OCI-LY3 (cell line): ENCODE results near the gene PLEKHG3.

Source experiments
- H2AFZ ChIP-seq: fragments of 200-600, 300-600 bp; shearing (Covaris generic); 2 replicates; pipeline ENCODE4 v1.6.0; 2014; ENCODE audit warnings: antibody characterized with exemption, low read depth, low read length
- H3K27ac ChIP-seq: fragments of 200-600, 300-600 bp; sonication (generic); 2 replicates; pipeline ENCODE4 v1.5.1; 2014; ENCODE audit warnings: mild to moderate bottlenecking, low read length, moderate library complexity, mixed read lengths
- H3K27me3 ChIP-seq: fragments of 200-600, 300-600 bp; sonication (generic); 2 replicates; pipeline ENCODE4 v1.6.1; 2014; ENCODE audit warnings: low read depth, low read length, mixed read lengths
- H3K36me3 ChIP-seq: fragments of 200-600, 300-600 bp; sonication (generic); replicated peaks from 2 replicates; pipeline ENCODE3; 2014; ENCODE audit warnings: low read depth, low read length, mixed read lengths
- H3K4me1 ChIP-seq: fragments of 300-600, 200-600 bp; sonication (generic); 2 replicates; pipeline ENCODE4 v1.6.1; 2014; ENCODE audit warnings: low read length, mixed read lengths
- H3K4me2 ChIP-seq: fragments of 200-600, 300-600 bp; sonication (generic); 2 replicates; pipeline ENCODE4 v1.6.1; 2014; ENCODE audit warnings: low read length, mixed read lengths
- H3K4me3 ChIP-seq: fragments of 300-600, 200-600 bp; sonication (generic); 2 replicates; pipeline ENCODE4 v1.5.1; 2014; ENCODE audit warnings: antibody characterized with exemption, mild to moderate bottlenecking, low read length, moderate library complexity
- H3K79me2 ChIP-seq: fragments of 300-600, 200-600 bp; shearing (Covaris generic); 2 replicates; pipeline ENCODE4 v1.6.1; 2014; ENCODE audit warnings: mild to moderate bottlenecking, low read length, mixed read lengths
- H3K9ac ChIP-seq: fragments of 300-600, 200-600 bp; shearing (Covaris generic); 2 replicates; pipeline ENCODE4 v1.6.0; 2014; ENCODE audit warnings: mild to moderate bottlenecking, low read length, moderate library complexity
- H3K9me3 ChIP-seq: fragments of 200-600, 300-600 bp; shearing (Covaris generic); 2 replicates; pipeline ENCODE4 v1.6.1; 2014; ENCODE audit warnings: low read length, mixed read lengths; ENCODE audit not compliant: insufficient read depth
- H4K20me1 ChIP-seq: fragments of 200-600, 300-600 bp; sonication (generic); 2 replicates; pipeline ENCODE4 v1.6.1; 2016; ENCODE audit warnings: low read length, mixed read lengths; ENCODE audit not compliant: insufficient read depth
- EZH2phosphoT487 ChIP-seq: fragments of 200-600 bp; shearing (Covaris generic); IDR thresholded peaks from 2 replicates; pipeline ENCODE4 v1.6.1; 2018; ENCODE audit warnings: antibody characterized with exemption, mixed run types, low read depth
- TF ChIP-seq, protein P1 (sequence below): fragments of 200-600, 300-600 bp; sonication (generic); IDR thresholded peaks from 2 replicates; pipeline ENCODE4 v1.5.1; 2014; ENCODE audit warnings: antibody characterized with exemption, low read length, low read depth

PLEKHG3 gene

GRCh38 chr14:64718762-64719161 is 14.5 kb downstream of the PLEKHG3 start:
- Histone ChIP-seq H3K4me1 (no peaks in the 10 kb centered on the region), H3K4me2 (no peak overlapping the region), H2AFZ (no peak overlapping the region), H3K9ac (no peak overlapping the region), H3K9me3 (peaks cover 5% of the 10 kb centered on the region; the same call in 1 of the 2 replicates), H3K36me3 (no peaks in the 10 kb centered on the region), H3K79me2 (no peaks in the 10 kb centered on the region), H3K4me3 (no peak overlapping the region), H3K27ac (no peak overlapping the region), H3K27me3 (no peaks in the 10 kb centered on the region), H4K20me1 (no peaks in the 10 kb centered on the region)
- TF ChIP-seq, protein P1, sequence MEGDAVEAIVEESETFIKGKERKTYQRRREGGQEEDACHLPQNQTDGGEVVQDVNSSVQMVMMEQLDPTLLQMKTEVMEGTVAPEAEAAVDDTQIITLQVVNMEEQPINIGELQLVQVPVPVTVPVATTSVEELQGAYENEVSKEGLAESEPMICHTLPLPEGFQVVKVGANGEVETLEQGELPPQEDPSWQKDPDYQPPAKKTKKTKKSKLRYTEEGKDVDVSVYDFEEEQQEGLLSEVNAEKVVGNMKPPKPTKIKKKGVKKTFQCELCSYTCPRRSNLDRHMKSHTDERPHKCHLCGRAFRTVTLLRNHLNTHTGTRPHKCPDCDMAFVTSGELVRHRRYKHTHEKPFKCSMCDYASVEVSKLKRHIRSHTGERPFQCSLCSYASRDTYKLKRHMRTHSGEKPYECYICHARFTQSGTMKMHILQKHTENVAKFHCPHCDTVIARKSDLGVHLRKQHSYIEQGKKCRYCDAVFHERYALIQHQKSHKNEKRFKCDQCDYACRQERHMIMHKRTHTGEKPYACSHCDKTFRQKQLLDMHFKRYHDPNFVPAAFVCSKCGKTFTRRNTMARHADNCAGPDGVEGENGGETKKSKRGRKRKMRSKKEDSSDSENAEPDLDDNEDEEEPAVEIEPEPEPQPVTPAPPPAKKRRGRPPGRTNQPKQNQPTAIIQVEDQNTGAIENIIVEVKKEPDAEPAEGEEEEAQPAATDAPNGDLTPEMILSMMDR = no peak
- TF ChIP-seq EZH2phosphoT487 = no peak

- Histone ChIP-seq H3K4me1 (no peaks in the 10 kb centered on the region), H3K9ac (no peak overlapping the region), H3K4me3 (no peak overlapping the region), H2AFZ (no peak overlapping the region), H3K79me2 (no peaks in the 10 kb centered on the region), H3K4me2 (no peak overlapping the region), H3K27ac (no peak overlapping the region), H3K27me3 (no peaks in the 10 kb centered on the region), H4K20me1 (no peaks in the 10 kb centered on the region), H3K36me3 (no peaks in the 10 kb centered on the region), H3K9me3 (0 out of 2 replicates have a peak, but pooled peaks cover under 1% of the 10 kb centered on the region)
- TF ChIP-seq, protein P1 = no peak
- TF ChIP-seq EZH2phosphoT487 = no peak
Observed at GRCh38 chr14:64719601-64720000, 15.4 kb downstream of the PLEKHG3 start.

DNA sequence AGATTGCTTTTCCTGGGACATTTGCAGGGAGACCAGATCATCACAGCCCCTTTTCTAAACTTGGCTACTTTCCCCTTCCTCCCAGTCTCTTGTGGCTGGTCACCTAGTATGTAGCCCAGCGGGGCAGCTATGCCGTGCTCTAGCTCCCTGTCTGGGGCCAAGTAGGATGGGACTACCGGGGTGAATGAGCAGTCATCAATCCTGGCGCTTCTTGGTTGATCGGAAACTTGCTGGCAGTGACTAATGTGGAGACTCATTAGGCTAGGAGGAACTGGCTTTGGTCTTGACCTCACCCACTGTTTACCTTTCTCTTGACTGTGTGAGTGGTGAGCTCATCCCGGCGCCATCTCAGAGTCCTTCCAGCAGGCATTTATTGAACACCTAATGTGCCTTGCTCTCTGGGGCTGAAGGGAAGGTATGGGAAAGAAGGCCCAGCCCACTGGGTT is 15.9 kb downstream of the PLEKHG3 start:
- H2AFZ ChIP-seq = no peak overlapping the region
- H3K36me3 ChIP-seq = no peaks in the 10 kb centered on the region
- H3K79me2 ChIP-seq = no peaks in the 10 kb centered on the region
- H3K9me3 ChIP-seq = no peaks in the 10 kb centered on the region
- no peak overlapping the region for H3K27ac ChIP-seq
- no peak overlapping the region for H3K4me3 ChIP-seq
- no peaks in the 10 kb centered on the region for H3K27me3 ChIP-seq
- H3K9ac ChIP-seq = no peak overlapping the region
- H3K4me1 ChIP-seq = no peaks in the 10 kb centered on the region
- no peaks in the 10 kb centered on the region for H4K20me1 ChIP-seq
- TF ChIP-seq EZH2phosphoT487 = no peak
- TF ChIP-seq, protein P1 = no peak
- no peak overlapping the region for H3K4me2 ChIP-seq

GRCh38 chr14:64721391-64721791 is 17.2 kb downstream of the PLEKHG3 start:
- Histone ChIP-seq H3K27ac (no peak overlapping the region), H3K4me2 (no peak overlapping the region), H3K4me1 (peaks cover 5% of the 10 kb centered on the region), H3K27me3 (peaks cover 8% of the 10 kb centered on the region; the same call in 1 of the 2 replicates), H3K9ac (no peak overlapping the region), H3K9me3 (no peaks in the 10 kb centered on the region), H2AFZ (no peak overlapping the region), H4K20me1 (no peaks in the 10 kb centered on the region), H3K4me3 (no peak overlapping the region), H3K79me2 (no peaks in the 10 kb centered on the region), H3K36me3 (no peaks in the 10 kb centered on the region)
- TF ChIP-seq EZH2phosphoT487 = no peak
- TF ChIP-seq, protein P1 = no peak
